GM03348 (cell line): ENCODE data around the gene BACE2.
A peak's percentile ranks its signal among the peaks of the same experiment; 100 is the strongest.
"Not testable (repeated sequence)": the region's sequence is repeated elsewhere in the genome, so short reads cannot be mapped to it uniquely, and the experiment has no call there.

ENCODE experiments used
- DNase-seq: peaks from one replicate; pipeline ENCODE4 v3.0.0; 2012; ENCODE audit warnings: low spot score

The BACE2 gene

DNA sequence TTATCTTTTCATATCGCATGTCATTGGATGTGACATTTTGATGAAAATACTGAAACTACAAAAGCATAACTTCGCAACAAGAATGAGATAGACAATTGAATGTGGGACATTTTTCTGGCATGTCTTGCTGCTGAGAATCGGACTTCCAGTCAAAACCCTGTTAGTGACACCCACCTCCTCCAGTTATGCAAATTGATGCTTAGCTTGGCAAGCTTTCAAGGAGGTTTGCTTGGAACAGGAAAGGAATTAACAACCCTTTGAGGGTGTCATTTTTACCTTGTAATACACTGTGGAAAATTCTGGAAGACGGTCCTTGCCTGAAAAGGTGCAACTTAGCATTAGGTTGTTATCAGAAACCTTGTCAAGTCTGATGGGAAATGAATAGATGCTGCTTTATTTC is 109.9 kb downstream of the BACE2 start:
- no peak for DNase-seq

DNA sequence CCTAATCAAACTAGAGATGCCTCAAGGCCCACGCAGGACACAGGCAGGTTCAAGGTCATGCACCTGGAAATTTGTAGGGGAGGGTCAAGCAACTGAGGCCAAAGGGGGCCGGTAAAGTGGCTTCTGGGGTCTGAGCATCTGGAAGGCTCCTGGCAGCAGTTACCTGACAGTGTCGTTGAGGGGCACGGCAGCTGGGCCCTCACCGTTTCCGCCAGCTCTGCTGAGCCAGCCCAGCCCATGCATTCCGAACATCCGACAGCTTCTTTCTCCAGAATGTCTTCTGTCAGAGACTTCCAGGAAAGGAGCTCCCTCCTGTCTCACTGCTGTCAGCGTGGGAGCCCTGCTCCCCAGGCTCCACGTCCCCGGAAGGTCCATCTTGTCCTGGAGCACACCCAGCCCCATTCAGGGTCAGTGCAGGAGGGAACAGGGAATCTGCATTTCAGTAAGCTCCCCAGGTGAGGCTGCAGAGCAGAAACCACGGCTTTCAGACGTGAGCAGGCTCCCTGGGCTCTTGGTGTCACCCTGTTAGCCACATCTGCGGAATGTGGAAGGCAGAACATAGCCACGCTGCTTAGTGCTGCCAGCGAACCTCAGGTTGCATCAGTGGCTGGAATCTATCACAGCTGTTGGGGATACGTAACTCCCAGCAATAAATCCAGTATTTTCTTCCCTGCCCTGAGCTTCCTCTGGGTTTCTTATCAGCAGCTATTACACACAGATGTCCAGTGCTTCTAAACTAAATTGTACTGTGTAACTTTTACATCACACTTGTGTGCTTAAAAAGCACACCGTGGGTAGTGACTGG is 112.4 kb downstream of the BACE2 start:
- peak; percentile 78 for DNase-seq

DNA sequence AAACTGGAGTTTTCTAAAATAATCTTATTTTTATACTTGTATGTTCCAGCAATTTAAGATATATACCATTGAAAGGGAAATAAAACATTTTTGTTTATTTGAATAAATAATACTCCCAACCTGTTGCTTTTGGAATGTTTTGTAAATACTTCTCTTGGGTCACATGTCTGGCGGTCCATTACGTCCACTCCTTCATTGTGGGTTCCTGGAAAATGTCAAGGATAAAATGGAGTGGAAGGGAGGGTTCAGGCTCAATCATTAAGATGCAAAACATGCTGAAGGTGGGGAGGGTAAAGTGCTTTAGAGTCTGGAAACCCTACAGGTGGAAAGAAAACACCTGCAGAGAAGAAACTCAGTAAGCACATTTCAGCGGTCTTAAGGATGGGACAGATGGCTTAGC is 114.5 kb downstream of the BACE2 start:
- no peak for DNase-seq

DNA sequence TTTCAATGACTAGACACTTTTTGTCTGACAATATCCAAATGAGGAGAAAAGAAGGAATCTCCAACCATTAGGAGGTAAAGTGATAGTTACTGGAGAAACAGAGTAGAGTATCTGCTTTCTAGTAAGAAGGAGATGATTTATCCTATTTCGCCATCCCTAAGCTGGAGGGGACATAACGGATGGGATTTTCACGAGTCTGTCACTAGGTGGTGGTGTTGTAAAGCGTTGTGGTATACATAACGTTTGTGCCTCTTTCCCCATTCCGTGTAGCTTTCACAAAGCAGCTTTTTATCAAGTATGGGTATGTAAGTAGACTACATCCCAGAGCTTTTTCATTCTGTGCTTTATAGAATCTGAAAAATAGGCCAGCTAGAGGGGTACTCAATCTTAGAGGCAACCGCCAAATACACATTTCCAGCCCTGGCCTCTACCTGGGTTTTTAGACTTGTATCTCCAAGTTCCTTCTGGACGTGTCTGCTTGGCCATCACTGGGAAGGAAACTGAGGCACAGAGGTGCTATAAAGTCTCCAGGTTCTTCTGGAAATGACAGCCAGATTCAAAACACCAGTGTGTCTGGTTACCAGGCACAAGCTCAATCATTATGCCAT is 115.4 kb downstream of the BACE2 start:
- peak; percentile 90 for DNase-seq

DNA sequence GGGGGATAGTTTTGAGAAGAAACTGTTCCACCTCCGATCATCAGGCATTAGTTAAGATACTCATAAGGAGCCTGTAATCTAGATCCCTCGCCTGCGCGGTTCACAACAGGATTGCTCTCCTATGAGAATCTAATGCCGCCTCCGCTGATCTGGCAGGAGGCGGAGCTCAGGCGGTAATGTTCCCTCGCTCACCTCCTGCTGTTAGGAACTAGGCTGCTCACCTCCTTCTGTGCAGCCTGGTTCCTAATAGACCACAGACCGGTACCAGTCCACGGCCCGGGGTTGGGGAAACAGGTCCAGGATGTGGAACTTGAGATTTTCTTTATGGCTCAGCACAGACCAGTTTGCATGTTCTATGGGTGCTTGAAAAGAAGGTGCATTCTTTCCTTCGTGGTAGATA is 121.5 kb downstream of the BACE2 start:
- DNase-seq, result no peak

DNA sequence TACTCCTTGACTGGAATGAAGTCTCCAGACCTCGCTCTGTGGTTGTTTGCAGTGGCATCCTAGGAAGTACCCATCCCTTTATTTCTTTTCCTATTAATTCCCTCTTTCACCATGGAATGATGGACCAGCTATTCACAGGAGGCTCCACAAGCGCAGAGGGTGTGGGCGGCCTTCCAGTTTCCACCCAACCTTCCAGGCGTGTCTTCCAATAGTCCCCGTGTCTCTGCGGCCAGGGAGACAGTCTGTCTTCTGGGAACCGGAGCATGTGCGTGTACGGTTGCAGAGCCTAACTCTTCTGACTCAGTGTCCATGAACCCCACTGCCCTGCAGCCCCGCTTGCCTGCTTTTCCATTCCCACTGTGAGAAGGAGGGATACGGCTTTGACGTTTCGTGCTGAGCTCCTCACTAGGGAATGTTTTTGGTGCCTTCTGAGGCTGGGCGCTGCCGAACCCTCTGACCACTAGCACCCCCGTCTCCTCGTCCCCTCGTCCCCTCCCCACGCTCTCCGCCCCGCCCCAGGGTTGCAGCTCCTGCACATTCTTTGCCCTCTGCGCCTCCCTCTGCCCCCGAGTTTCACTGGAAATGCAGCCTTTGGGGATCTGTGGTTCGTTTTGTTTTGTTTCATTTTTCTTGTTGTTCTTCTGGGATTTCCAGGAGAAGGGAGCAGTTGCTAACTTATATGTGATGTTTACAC is 122.3 kb downstream of the BACE2 start:
- DNase-seq, result no peak

DNA sequence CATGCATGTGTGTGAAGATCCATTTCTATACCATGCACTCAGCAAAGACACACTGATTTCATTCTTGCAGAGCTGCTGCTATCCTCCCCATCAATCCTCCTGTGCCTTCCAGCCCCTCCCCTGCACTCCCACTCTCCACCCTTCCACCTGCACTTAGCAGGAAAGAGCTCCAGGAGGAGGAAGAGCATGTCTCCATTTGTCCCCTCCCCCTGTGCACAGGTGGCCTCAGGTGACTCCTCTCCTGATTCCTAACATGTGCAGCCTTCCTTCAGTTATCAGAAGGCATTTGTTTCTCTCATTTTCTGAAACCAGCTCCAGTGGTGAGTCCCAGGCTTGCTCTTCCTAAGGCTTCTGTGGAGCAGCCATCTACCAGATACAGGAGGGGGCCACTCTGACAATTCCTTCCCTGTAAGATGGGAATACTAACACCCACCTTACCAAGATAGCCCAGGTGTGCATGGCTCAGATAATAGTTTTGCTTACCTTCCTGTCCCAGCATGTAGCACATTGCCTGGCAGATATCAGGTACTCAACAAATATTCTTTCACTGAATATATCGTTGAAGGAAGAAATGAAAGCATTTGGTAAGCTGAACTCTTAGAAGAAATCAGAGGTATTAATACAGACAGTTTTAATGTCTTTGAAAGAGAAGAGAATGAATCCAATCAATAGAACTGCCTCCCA is 126.7 kb downstream of the BACE2 start:
- DNase-seq, result no peak

DNA sequence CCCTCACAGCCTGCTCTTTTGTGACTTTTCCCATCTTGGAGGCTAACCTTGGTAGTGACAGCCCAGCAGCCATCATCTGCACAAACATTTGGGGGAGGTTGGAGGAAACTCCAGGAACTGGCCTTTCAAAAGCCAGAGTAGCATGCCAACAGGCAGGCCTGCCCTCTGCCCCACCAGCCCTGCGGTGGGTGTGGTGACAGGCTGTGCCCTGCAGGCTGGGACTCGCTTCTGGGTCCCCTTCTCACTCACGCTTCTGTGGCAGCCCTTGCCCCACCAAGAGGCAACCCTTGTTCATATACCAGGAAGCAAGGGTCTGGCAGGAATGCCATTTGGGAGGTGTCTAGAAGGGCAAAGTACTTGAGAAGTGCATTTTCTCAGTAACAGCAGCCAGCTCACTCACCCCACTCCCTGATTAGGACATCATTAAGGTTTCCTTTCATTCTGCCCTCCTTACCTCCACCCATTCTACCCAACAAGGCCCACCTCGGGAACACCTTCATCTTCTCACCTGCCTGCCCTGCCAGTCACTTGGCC is 127.8 kb downstream of the BACE2 start:
- DNase-seq, result no peak

DNA sequence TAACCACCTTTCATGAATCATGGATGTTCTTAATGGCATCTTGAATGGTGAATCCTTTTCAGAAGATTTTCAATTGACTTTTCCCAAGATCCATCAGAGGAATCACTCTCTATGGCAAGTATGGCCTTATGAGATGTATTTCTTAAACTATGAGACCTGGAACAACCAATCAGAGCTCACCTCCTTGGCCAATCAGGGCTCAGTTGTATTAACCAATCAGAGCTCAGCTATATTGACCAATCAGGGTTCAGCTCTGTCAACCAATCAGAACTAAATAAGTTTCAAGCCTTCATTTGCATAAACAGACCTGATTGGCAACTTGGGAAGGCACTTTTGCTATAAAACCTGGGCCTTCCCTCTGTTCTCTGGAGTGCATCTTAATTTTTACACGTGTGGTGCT is 135.0 kb downstream of the BACE2 start:
- no peak for DNase-seq

DNA sequence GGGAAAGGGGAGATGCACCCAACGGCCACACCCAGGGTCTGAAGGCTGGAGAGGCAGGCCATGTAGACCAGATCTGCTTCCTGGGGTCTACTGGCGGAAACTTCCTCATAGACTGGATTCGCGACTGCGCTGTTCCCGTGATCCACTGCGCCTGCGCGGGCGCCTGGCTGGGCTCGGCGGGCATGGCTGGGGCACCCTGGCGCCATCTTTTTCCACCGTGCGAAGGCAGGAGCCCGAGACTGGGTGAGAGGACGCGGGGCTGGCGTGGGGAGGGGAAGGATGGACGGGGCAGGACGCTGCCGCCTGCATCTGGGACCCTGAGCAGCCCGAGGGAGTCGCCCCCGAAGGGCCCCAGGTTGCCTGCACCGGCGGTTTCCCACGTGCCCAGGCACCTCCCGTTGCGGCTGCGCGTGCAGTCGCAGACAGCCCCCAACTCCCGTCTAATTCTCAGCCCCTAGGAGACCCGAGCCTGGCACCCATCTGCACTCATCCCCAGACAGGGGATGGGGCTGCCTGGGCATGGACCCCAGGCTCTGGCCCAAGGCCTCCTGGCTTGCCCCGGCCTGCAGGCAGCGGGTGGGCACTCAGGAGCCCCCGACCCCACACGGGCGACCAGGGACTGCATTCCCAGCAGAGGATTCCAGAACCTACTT is 136.2 kb downstream of the BACE2 start:
- no peak for DNase-seq

DNA sequence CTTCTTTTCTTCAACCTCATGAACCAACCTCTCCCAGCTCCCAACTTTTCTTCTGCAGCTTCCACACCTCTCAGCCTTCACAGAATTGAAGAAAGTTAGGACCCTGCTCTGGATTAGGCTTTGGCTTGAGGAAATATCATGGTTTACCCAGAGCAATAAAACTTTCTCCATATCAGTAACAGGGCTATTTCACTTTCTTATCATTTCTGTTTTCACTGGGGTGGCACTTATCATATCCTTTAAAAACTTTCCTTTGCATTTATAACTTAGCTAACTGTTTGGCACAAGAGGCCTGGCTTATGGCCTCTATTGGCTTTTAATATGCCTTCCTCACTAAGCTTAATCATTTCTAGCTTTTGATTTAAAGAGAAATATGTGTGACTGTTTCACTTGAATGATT is 139.3 kb downstream of the BACE2 start:
- no peak for DNase-seq

DNA sequence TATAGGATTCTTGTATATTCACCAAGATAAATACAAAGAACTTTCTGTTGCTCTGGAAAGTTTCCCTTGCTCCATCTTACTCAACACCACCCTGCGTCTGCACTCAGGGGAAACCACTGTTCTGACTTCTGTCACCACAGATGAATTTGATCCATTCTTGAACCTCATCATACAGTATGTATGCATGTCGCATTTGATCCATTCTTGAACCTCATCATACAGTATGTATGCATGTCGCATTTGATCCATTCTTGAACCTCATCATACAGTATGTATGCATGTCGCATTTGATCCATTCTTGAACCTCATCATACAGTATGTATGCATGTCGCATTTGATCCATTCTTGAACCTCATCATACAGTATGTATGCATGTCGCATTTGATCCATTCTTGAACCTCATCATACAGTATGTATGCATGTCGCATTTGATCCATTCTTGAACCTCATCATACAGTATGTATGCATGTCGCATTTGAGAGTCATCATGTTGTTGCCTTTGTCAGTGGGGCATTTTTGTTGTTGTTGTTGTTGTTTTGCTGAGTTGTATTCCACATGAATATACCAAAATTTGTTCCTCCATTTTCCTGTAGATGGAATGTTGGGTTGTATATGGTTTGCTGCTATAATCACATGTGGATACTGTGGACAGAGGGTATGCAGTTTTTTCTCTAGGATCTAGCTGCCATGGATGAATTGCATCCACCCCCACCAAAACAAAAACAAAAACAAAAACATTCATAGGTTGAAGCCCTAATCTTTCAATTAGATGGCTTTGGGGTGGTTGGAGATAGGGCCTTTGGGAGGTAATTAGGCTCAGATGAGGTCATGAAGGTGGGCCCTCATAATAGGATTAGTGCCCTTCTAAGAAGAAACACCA is 145.6 kb downstream of the BACE2 start:
- not testable (repeated sequence) for DNase-seq

DNA sequence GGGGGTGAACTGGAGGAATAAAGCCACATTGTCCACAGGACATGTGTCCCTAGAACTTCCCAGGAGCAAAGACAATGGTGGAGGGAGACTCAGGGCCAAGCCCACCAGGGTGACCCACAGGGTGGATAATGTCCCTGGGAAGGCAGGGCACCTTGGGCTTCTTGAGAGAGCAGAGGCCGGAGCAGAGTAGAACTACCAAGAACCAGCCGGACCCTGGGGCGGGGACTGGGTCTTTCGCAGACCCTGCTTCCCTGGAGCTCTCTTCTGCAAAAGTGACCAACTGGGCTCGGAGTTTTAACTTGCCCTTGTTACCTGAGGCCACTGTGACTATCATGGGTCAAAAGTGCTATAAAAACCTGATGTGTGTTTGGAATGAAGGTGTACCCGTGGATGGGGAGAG is 147.8 kb downstream of the BACE2 start:
- DNase-seq, result no peak

DNA sequence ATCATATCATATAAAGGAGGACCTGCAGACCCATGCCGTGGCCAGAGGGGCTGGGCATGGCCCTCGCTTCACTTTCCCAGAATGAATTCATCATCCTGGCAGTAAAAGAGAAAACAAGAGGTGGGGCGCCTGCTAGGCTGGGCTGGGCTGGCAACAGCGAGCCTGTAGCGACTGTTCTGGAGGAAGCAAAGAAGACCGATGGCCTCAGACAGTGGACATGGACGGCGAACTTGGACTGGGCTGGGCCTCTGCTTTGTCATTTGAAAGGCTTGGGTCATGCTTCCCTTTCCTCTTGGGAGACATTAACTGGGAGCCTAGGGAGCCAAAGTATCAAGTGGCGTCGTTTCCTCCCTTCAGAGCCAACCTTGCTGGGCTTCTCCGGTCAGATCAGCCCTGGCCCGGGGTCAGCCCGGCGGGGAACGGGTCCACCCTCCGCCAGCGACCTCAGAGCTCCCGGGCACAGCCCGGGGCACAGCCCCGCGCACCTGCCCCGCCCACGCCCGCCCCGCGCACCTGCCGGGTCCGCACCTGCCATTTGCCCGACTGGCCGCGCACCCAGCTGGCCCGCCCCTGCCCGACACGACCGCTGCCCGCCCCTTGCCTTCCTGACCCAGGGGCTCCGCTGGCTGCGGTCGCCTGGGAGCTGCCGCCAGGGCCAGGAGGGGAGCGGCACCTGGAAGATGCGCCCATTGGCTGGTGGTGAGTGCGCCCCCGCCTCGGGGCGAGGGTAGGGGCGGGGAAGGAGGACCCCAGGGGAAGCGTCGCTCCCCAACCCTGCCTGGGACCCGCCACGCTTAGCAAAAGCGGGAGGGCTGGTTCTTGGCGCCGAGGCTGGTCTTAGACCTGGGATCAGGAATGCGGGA is 148.5 kb downstream of the BACE2 start, which contains the start of gene FAM3B:
Gene FAM3B (plus strand): TSS at position 602 of the 863 bp plus-strand sequence. CDS start 79 bp downstream, at position 681.
- DNase-seq, result no peak

DNA sequence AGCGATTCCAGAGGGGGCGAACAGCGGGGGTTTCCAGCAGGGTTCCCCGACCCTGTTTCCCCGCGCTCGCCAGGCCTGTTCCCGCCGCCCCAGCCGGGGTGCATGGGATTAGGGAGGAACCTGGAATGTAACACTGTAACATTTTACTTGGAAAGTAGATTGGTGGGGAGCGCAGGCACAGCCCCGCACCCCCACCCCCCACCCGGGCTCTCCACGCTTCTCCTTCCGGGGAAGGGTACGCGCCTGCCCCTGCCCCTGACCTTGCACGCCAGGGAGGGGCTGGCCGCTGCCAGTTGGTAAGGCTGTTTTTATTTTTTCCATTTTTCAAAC is 149.1 kb downstream of the BACE2 start:
- DNase-seq, result no peak

DNA sequence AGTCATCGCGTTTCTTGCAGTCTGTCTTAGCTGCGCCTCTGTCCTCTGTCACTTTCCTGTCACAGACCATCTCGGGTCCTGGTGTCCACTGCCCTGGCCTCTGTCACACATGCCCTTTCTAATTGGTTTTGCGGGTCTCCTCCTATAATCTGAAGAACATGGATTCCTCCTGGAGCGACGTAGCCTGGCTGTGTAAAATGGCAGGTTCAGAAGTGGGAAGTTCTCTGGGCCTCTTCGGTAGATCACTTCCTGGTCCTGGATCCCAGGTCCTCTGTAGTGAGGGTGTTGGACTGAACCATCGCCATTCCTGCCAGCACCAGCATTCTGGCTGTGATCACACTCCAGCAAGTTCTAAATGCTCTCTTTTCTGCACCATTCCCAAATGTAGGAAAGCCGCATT is 149.5 kb downstream of the BACE2 start:
- no peak for DNase-seq

DNA sequence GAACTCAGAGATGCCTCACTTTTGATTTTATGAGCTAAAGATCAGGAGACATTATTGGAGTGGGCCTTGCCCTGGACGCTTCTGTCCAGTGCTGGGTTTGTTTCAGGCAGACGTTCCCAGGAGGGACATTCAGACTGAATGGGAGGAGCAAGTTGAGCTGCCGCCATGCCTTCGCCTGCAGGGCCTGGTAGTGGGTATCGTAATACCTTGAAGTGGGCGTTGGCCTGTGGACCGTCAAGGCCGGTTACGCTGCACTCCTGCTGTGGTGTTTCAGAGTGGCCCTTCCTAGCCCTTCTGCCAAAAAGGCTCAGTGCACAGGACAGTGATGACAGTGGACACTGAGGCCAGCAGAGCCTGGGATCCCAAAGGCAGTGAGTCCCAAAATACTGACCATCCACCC is 150.3 kb downstream of the BACE2 start:
- DNase-seq, result no peak

DNA sequence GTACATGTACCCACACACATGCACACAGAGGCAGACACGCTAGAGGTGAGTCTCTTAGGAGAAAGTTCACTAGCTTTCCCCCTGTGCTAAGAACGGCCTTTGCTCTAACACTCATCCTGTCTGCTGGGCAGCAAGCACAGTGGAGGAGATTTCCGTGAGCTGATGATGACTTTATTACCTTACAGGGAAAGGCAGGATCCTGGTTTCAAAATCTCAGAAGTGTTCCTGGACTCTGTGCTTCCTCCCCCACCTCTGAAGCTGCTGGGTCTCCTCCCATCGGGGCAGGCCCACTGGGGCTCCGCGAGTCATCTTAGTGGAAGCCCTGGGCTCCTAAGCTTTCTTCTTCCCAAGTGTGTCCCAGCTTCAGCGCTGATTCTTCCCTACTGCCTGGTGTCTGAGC is 151.3 kb downstream of the BACE2 start:
- no peak for DNase-seq

DNA sequence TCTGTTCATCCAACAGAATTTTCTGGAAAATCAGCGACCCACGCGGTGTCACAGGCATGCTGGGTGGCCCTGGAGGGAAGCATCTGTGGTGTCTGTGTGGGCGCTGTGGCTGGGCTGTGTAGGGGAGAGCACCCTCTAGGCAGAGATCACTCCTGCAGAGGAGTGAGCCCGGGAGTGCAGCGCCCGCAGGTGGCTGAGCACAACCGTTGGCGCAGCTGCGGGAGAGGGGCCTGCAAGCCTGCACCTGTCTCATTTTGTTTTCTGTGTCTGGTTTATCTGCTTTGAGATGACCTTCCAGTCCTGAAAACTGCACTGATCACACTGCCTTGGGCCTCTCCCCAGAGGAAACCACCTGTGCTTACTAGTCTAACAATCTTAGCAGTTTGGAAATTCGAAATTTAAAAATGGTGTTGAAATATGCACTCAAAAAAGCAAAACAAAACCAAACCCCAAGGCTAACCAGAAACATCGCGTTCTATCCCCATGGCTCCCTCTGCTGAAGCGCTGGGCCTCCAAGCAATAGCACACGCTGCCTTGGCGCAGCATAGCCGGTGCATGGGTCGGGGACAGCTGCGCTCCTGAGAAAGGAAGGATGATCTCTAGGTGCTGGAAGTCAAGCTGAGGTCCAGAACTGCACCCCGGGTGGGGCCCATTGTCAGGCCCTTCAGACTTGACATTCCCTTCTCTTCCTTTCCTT is 153.4 kb downstream of the BACE2 start:
- DNase-seq, result no peak
